Tibial nerve (tissue), 4 donors: ENCODE measurements around the gene CXXC5.

ENCODE experiments used
- CTCF ChIP-seq, 5 experiments: fragments of 200-600 bp in 3 of 5; fragments of 450-650 bp in 2 of 5; sonication (generic) in 3 of 5; IDR thresholded peaks; one replicate each; pipeline ENCODE4 v1.5.1; 2016 to 2019; ENCODE audit warnings: antibody characterized with exemption in 5 of 5, mild to moderate bottlenecking in 3 of 5, moderate library complexity in 2 of 5
- EP300 ChIP-seq, 2 donors: sonication (generic); formaldehyde crosslinking; IDR thresholded peaks; one replicate each; pipeline ENCODE4 v1.6.1; 2017; ENCODE audit warnings: antibody characterized with exemption in 2 of 2, mild to moderate bottlenecking in 1 of 2
- POLR2A ChIP-seq, 2 donors: fragments of 450-650 bp; IDR thresholded peaks; one replicate each; pipeline ENCODE4 v1.6.1; 2017; ENCODE audit warnings: antibody characterized with exemption in 2 of 2, mild to moderate bottlenecking in 2 of 2, moderate library complexity in 2 of 2

- TF ChIP-seq CTCF (IDR thresholded peaks at IDR 0.05) (no peak), POLR2A (IDR thresholded peaks at IDR 0.05) (no peak), EP300 (IDR thresholded peaks at IDR 0.05) (peak in 1 of 2 donors; percentile 44)
Observed at GRCh38 chr5:139708877-139709581, 60.9 kb downstream of the CXXC5 start.
